ENCODE results near the gene PRDM16. TPM values are rescaled to one million over a fixed set of nuclear protein-coding genes. Genes with fewer than 3 reads are reported as not detected.

PRDM16 gene
- total RNA-seq, 4 donors from 2014 or later: 0.19 to 1.6 (median 0.36) TPM

- no peak for DNase-seq (ENCODE audit: low spot score in 2 of 2)
- TF ChIP-seq, protein P1, sequence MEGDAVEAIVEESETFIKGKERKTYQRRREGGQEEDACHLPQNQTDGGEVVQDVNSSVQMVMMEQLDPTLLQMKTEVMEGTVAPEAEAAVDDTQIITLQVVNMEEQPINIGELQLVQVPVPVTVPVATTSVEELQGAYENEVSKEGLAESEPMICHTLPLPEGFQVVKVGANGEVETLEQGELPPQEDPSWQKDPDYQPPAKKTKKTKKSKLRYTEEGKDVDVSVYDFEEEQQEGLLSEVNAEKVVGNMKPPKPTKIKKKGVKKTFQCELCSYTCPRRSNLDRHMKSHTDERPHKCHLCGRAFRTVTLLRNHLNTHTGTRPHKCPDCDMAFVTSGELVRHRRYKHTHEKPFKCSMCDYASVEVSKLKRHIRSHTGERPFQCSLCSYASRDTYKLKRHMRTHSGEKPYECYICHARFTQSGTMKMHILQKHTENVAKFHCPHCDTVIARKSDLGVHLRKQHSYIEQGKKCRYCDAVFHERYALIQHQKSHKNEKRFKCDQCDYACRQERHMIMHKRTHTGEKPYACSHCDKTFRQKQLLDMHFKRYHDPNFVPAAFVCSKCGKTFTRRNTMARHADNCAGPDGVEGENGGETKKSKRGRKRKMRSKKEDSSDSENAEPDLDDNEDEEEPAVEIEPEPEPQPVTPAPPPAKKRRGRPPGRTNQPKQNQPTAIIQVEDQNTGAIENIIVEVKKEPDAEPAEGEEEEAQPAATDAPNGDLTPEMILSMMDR (IDR thresholded peaks at IDR 0.05): no peak
- no peak for TF ChIP-seq POLR2AphosphoS5 (IDR thresholded peaks at IDR 0.05)
- no peak for TF ChIP-seq POLR2A (IDR thresholded peaks at IDR 0.05)
- peaks cover 38% of the 10 kb centered on the region for H3K27me3 ChIP-seq
- H3K9me3 ChIP-seq: no peaks in the 10 kb centered on the region
- H3K27ac ChIP-seq: no peak overlapping the region
- WGBS: 70% methylated on average over 22 of the region's 28 CpGs
- H3K4me1 ChIP-seq: peaks cover 22% of the 10 kb centered on the region
- no peak overlapping the region for H3K4me3 ChIP-seq
- no peaks in the 10 kb centered on the region for H3K36me3 ChIP-seq
These were observed 355.1 kb downstream of the PRDM16 start for GRCh38 chr1:3423896-3424611.

DNA sequence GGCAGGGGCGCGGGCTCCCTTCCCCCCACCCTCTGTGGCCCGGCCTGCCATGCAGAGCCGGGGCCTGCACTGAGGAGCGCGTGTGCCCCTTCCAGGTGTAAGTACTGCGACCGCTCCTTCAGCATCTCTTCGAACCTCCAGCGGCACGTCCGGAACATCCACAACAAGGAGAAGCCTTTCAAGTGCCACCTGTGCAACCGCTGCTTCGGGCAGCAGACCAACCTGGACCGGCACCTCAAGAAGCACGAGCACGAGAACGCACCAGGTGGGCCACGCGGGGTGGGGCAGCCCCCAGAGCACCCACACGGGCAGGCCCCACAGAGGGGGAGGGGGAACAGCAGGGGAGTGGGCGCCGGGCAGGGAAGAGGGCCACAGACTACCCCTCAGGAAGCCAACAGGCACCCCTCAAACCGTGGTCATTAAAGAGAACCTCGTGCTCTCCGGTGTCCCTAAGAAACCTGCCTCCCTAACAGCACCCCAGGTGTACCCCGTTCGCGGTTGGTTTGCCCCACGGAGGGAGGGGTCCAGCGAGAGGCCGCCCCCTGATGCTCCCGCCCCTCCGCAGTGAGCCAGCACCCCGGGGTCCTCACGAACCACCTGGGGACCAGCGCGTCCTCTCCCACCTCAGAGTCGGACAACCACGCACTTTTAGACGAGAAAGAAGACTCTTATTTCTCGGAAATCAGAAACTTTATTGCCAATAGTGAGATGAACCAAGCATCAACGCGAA lies 356.6 kb downstream of the PRDM16 start:
- Histone ChIP-seq H3K36me3 (no peaks in the 10 kb centered on the region), H3K27me3 (peaks cover 25% of the 10 kb centered on the region), H3K27ac (no peak overlapping the region), H3K9me3 (no peaks in the 10 kb centered on the region), H3K4me3 (no peak overlapping the region), H3K4me1 (peaks cover 17% of the 10 kb centered on the region)
- no peak for DNase-seq (ENCODE audit: low spot score in 2 of 2)
- 89% methylated on average over 31 of the region's 44 CpGs for WGBS
- no peak for TF ChIP-seq POLR2AphosphoS5 (IDR thresholded peaks at IDR 0.05)
- TF ChIP-seq EP300 (IDR thresholded peaks at IDR 0.05): no peak
- no peak for TF ChIP-seq POLR2A (IDR thresholded peaks at IDR 0.05)
- TF ChIP-seq, protein P1 (IDR thresholded peaks at IDR 0.05): no peak

DNA sequence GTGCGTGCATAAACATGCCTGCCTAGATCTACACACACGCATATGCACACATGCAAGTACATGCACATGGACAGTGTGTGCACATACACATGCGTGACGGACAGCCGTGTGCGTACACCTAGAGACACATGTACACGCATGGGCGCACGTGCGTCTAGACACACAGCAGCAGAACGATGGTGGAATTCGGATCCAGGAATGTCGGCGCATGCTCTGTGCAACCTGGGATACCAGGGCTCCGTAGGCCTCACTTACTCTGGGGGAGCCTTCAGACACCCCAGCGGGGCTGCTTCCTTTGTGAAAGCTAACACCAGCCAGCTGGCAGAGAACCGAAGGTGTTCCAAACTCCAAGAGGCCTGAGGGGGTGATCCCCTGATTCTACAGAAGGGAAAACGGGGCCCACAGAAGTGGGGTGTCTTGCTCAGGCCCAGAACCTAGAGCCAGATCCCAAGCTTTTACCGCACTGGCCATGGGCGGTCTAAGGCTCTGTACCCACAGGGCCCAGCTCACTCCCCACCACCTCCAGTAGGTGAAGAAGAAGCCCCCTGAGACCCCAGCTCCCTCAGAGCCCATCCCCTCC lies 358.0 kb downstream of the PRDM16 start:
- 84% methylated on average over 8 of the region's 20 CpGs for WGBS
- Histone ChIP-seq H3K4me3 (no peak overlapping the region), H3K27ac (no peak overlapping the region), H3K9me3 (no peaks in the 10 kb centered on the region), H3K36me3 (no peaks in the 10 kb centered on the region), H3K27me3 (peaks cover 27% of the 10 kb centered on the region), H3K4me1 (peaks cover 17% of the 10 kb centered on the region)
- TF ChIP-seq EP300 (IDR thresholded peaks at IDR 0.05) (no peak), POLR2A (IDR thresholded peaks at IDR 0.05) (no peak), POLR2AphosphoS5 (IDR thresholded peaks at IDR 0.05) (no peak)
- TF ChIP-seq, protein P1 (IDR thresholded peaks at IDR 0.05): no peak
- DNase-seq (ENCODE audit: low spot score in 2 of 2): no peak

DNA sequence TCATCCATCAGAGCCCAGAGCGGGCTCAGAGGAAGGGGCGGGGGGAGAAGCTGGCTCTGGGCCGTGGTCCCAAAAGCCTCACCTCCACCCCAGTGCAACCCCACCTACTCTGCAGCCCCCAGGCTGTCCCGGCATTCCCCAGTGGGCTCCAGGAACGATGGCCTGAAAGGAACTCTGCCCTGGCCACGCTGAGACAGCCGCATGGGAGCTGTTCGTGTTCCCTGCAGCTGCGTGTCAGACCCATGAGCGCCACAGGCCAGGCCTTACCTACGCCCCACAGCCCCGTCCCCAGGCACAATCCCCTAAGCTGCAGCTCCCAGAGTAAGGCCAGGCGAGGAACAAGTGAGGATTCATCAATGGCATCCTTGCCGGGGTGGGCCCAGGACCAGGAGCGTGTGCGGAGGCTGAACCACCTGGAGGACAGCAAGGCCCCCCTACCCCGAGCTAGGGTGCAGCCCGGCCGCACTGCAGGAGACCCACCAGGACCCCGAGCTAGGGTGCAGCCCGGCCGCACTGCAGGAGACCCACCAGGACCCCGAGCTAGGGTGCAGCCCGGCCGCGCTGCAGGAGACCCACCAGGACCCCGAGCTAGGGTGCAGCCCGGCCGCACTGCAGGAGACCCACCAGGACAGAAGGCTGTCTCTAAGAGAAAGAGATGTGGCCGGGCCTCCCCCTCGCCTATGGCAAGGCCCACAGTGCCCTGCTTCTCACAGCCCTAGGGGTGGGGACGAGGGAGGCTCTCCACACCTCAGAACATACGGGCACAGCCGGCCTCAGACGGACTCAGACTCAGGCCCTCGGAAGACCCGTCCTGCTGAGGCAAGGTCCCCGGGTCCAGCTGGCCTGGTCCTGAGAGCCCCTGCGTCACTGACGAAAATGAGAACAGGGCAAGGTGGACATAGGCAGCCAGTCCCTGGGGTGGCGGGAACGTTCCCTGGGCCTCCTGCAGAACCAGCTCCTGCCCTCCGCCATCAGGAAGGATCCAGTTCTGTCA lies 359.0 kb downstream of the PRDM16 start:
- Histone ChIP-seq H3K27ac (no peak overlapping the region), H3K36me3 (no peaks in the 10 kb centered on the region), H3K4me3 (no peak overlapping the region), H3K4me1 (peaks cover 17% of the 10 kb centered on the region), H3K27me3 (peaks cover 33% of the 10 kb centered on the region), H3K9me3 (no peaks in the 10 kb centered on the region)
- 87% methylated on average over 3 of the region's 43 CpGs for WGBS
- TF ChIP-seq, protein P1 (IDR thresholded peaks at IDR 0.05): no peak
- TF ChIP-seq POLR2AphosphoS5 (IDR thresholded peaks at IDR 0.05): no peak
- no peak for TF ChIP-seq EP300 (IDR thresholded peaks at IDR 0.05)
- TF ChIP-seq POLR2A (IDR thresholded peaks at IDR 0.05): no peak
- DNase-seq (ENCODE audit: low spot score in 2 of 2): no peak
